ENCODE results near the gene DLG3. TPM values are rescaled to one million over a fixed set of nuclear protein-coding genes. Genes with fewer than 3 reads are reported as not detected.

The DLG3 gene
- total RNA-seq, 4 donors from 2014 or later = 21.7 to 27.0 (median 22.5) TPM

DNA sequence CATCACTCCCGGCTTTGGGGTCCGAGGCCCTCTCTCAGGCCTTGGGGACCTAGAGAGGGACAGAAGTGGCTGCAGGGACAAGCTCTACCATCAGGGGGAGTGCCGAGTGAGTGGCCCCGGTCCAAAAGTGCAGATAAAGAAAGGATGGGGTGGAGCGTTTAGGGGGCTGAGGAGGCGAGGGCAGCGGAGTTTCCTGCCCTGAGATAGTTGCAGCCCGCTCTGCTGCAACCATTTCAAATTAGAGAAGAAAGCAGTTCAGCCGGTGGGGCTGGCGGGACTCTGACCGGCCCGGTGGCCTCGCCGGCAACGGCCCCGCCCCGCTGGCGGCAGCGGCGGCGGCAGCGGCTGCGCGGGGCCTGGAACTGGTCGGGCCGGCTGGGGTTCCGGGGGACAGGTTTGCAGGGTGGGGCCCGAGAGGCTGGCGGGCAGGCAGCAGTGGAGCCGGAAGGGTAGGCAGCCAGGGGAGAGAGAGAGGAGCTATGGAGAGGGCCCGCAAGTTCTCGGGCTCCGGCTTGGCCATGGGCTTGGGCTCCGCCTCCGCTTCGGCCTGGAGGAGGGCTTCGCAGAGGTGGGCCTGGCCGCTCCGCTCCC is 7.6 kb downstream of the DLG3 start:
- H3K27me3 ChIP-seq = peaks cover 0 to 10% (median 0%) of the 10 kb centered on the region in 4 donors
- no peak for DNase-seq (ENCODE audit: extremely low spot score)
- H3K4me1 ChIP-seq = peaks cover 8 to 38% (median 27%) of the 10 kb centered on the region in 4 donors
- intact Hi-C loops (cut with DNase I) = no loop called here
- WGBS = 18% methylated on average over 31 of the region's 39 CpGs
- H3K4me3 ChIP-seq = peak overlapping the region; percentile 57 to 70 (median 66)
- H3K36me3 ChIP-seq = no peaks in the 10 kb centered on the region
- peak; percentile 59 to 73 (median 61) for TF ChIP-seq CTCF (IDR thresholded peaks at IDR 0.05)
- no peak for TF ChIP-seq POLR2A (IDR thresholded peaks at IDR 0.05; ENCODE audit: low read depth)
- no peak for TF ChIP-seq EP300 (IDR thresholded peaks at IDR 0.05)
- TF ChIP-seq POLR2AphosphoS5 (IDR thresholded peaks at IDR 0.05) = peak; percentile 15 to 30
- peak overlapping the region; percentile 56 to 73 (median 63) for H3K27ac ChIP-seq (replicated peaks in 1 of 4)
- H3K9me3 ChIP-seq = no peaks in the 10 kb centered on the region

DNA sequence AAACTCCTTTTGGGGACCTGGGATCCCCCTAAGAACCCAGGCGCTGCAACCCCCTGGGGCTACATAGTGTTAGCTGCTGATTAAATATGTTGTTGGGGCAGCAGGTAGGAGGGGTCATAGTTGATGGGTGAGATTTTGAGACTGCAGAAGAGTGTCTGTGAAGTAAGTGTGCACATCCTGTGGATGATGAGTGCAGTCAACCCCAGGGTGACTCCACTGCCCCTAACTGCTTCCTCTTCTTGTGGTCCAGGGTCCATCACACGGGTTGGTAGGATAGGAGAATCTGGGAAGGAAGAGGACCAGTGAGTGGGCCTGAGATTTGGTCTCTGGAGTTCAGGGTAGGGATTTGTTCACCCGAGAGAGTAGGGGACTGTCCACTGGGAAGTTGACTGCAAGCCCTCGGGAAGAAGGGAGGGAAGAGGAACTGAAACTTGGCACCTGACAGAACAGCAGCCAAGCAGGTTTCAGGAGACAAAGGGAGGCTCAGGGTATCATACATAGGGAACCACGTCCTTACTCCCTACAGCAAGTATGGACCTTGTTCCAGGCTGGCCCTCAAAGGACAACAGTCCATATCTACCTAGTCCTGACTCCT is 8.5 kb downstream of the DLG3 start:
- TF ChIP-seq EP300 (IDR thresholded peaks at IDR 0.05) (no peak), POLR2AphosphoS5 (IDR thresholded peaks at IDR 0.05) (no peak), POLR2A (IDR thresholded peaks at IDR 0.05; ENCODE audit: low read depth) (no peak), CTCF (IDR thresholded peaks at IDR 0.05) (no peak)
- intact Hi-C loops (cut with DNase I) = no loop called here

DNA sequence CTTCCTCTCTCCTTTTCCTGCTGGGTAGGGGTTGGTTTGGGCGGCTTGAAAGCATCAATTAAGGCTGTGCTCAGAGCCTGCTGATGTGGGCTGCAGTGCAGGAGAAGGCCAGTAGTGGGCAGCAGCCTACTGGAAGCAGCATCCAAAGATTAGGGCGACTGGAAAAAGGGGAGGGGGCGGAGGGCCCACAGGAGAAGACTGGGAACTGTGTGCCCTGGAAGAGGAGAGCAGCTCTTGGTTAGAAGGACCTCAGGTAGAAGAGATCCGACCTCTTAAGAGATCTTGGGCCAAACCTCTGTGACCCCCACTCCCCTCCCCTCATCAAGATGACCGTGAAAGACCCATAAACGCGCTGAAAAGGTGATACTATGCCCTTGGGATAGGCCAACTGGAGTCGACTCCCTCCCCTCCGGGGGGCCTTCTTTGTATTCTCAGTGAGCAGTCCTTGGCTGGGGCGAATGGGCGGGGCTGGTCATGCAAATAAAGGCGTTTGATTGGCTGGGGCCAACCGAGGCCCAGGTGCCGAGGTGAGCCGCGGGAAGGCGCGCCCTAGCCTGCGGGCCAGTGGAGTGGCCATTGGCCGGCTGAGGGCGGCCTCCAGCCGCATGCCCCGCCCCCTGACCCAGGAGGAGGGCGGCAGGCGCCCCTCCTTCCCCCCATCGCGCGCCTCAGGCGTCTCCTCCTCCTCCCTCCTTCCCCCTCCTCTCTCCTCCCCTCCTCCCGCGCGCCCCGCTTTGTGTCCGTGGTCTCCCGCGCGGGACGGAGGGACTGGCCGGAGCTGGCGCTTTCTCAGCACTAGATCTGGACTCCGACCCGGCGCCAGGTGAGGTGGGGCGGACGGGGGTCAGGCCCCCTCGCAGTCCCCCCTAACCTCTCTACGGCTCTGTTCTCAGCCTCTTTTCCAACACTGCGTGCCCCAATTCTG is 10.1 kb downstream of the DLG3 start:
- Histone ChIP-seq H3K36me3 (no peaks in the 10 kb centered on the region), H3K4me3 (peak overlapping the region; percentile 57 to 67 (median 62)), H3K27me3 (peaks cover 0 to 10% (median 0%) of the 10 kb centered on the region in 4 donors), H3K27ac (replicated peaks in 1 of 4) (peak overlapping the region; percentile 86 to 90 (median 88)), H3K9me3 (no peaks in the 10 kb centered on the region), H3K4me1 (peaks cover 8 to 47% (median 34%) of the 10 kb centered on the region in 4 donors)
- intact Hi-C loops (cut with DNase I) = loop anchor here (2.0 kb wide), 1 partner anchor 100 kb away; no protein-coding TSS in a partner anchor
- TF ChIP-seq POLR2A (IDR thresholded peaks at IDR 0.05; ENCODE audit: low read depth) = no peak
- TF ChIP-seq EP300 (IDR thresholded peaks at IDR 0.05) = no peak
- TF ChIP-seq CTCF (IDR thresholded peaks at IDR 0.05) = peak; percentile 79 to 88 (median 81)
- TF ChIP-seq POLR2AphosphoS5 (IDR thresholded peaks at IDR 0.05) = peak in 1 of 2 donors; percentile 47
- WGBS = 32% methylated on average over 39 of the region's 48 CpGs
- DNase-seq (ENCODE audit: extremely low spot score) = no peak

More for the DNA sequence above, 8.5 kb downstream of the DLG3 start:
- H3K4me3 ChIP-seq = peak overlapping the region; percentile 57 to 70 (median 66)
- H3K27ac ChIP-seq (replicated peaks in 1 of 4) = peak overlapping the region in 1 of 4 donors; percentile 64
- peaks cover 8 to 43% (median 28%) of the 10 kb centered on the region in 4 donors for H3K4me1 ChIP-seq
- H3K27me3 ChIP-seq = peaks cover 0 to 10% (median 0%) of the 10 kb centered on the region in 4 donors
- 72% methylated on average over 5 of the region's 5 CpGs for WGBS
- DNase-seq (ENCODE audit: extremely low spot score) = no peak
- H3K36me3 ChIP-seq = no peaks in the 10 kb centered on the region
- H3K9me3 ChIP-seq = no peaks in the 10 kb centered on the region

DNA sequence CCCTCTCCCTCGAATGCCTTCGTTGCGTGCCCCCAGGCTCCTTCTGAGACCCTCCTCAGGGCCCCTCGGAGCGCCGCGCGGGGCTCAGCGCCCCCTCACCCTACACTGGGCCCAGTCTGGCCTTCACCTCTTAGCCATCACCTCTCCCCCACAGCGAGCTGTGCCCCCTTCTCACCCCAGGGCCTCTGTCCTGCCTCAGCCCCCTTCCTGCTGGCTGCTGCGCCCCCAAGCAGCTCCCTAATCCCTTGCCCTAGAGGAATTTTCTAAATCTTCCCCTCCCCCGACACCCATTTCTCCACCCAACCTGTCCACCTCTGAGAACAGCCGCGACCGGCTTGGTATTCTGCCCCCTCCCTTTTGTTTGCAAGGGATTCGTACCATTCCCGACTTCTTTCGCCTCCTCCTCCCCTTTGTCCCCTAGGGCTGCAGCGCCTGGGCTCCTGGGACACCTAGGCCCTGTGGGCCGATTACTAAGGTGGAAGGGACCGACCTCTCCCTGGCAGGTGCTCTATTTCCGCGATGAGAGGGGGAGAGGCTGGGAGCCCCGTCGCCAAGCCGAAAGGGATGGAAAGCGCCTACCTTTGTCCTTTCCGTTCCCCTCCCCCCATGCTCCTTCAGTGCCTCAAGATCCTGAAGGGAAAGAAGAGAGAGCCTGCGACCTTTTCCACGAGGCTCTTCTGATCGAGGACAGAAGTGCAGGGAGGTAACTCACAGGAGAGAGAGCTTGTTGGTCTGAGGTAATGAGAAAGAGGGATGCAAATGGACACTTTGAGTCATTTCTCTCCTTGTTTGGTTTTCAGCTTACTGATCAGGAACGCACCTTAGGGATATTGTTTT is 10.9 kb downstream of the DLG3 start:
- no peak for DNase-seq (ENCODE audit: extremely low spot score)
- Histone ChIP-seq H3K27ac (replicated peaks in 1 of 4) (peak overlapping the region; percentile 86 to 90 (median 88)), H3K36me3 (no peaks in the 10 kb centered on the region), H3K9me3 (no peaks in the 10 kb centered on the region), H3K4me1 (peaks cover 8 to 47% (median 34%) of the 10 kb centered on the region in 4 donors), H3K27me3 (peaks cover 0 to 10% (median 0%) of the 10 kb centered on the region in 4 donors), H3K4me3 (peak overlapping the region; percentile 57 to 67 (median 62))
- WGBS = 33% methylated on average over 32 of the region's 32 CpGs
- intact Hi-C loops (cut with DNase I) = loop anchor here (2.0 kb wide), 1 partner anchor 99 kb away; no protein-coding TSS in a partner anchor
- TF ChIP-seq POLR2A (IDR thresholded peaks at IDR 0.05; ENCODE audit: low read depth) (no peak), POLR2AphosphoS5 (IDR thresholded peaks at IDR 0.05) (no peak)

Measured in esophagus muscularis mucosa (tissue), 4 donors.